Measurements from ENCODE around the gene ADAMTS13.

Gene ADAMTS13

GRCh38 chr9:133428617-133429101, 6.5 kb downstream of the ADAMTS13 start:
- TF ChIP-seq CTCF (IDR thresholded peaks at IDR 0.05; ENCODE audit: low read depth, low read length), result no peak
- DNase-seq (ENCODE audit: extremely low read depth, low read depth), result no peak

- DNase-seq (ENCODE audit: extremely low read depth, low read depth), result no peak
- no peak for TF ChIP-seq CTCF (IDR thresholded peaks at IDR 0.05; ENCODE audit: low read depth, low read length)
These were observed 7.0 kb downstream of the ADAMTS13 start for GRCh38 chr9:133429214-133429613.

GRCh38 chr9:133429641-133430161, 7.5 kb downstream of the ADAMTS13 start:
- DNase-seq (ENCODE audit: extremely low read depth, low read depth), result no peak
- peak; percentile 22 for TF ChIP-seq CTCF (IDR thresholded peaks at IDR 0.05; ENCODE audit: low read depth, low read length)

GRCh38 chr9:133430244-133430643, 8.1 kb downstream of the ADAMTS13 start:
- no peak for DNase-seq (ENCODE audit: extremely low read depth, low read depth)
- no peak for TF ChIP-seq CTCF (IDR thresholded peaks at IDR 0.05; ENCODE audit: low read depth, low read length)

GRCh38 chr9:133433351-133433843, 11.2 kb downstream of the ADAMTS13 start:
- DNase-seq (ENCODE audit: extremely low read depth, low read depth), result no peak
- TF ChIP-seq CTCF (IDR thresholded peaks at IDR 0.05; ENCODE audit: low read depth, low read length), result no peak

GRCh38 chr9:133436681-133437080, 14.5 kb downstream of the ADAMTS13 start:
- no peak for TF ChIP-seq CTCF (IDR thresholded peaks at IDR 0.05; ENCODE audit: low read depth, low read length)
- no peak for DNase-seq (ENCODE audit: extremely low read depth, low read depth)

GRCh38 chr9:133437753-133438531, 15.8 kb downstream of the ADAMTS13 start:
- no peak for DNase-seq (ENCODE audit: extremely low read depth, low read depth)
- TF ChIP-seq CTCF (IDR thresholded peaks at IDR 0.05; ENCODE audit: low read depth, low read length), result no peak
